Spleen (tissue), 7 donors: Measurements from ENCODE around the gene CROCC2.

Source experiments
- POLR2A ChIP-seq, 3 donors: fragments of 450-650 bp; IDR thresholded peaks; one replicate each; pipeline ENCODE4 v1.5.1; 2017; ENCODE audit warnings: antibody characterized with exemption in 3 of 3, mild to moderate bottlenecking in 1 of 3
- POLR2AphosphoS5 ChIP-seq, 3 donors: sonication (generic); formaldehyde crosslinking; IDR thresholded peaks; one replicate each; pipeline ENCODE4 v1.5.1; 2017; ENCODE audit warnings: antibody characterized with exemption in 3 of 3
- TF ChIP-seq, protein P1 (sequence below), 11 experiments: fragments of 200-600 bp in 7 of 11; fragments of 450-650 bp in 4 of 11; sonication (generic) in 4 of 11; IDR thresholded peaks in 8 of 11; conservative IDR thresholded peaks in 3 of 11; 1 replicate in 7 of 11; 2 replicates in 4 of 11; pipeline versions ENCODE4 v1.4.0 to v1.8.0; 2016 to 2021; ENCODE audit warnings: antibody characterized with exemption in 11 of 11, inconsistent platforms in 4 of 11, mild to moderate bottlenecking in 1 of 11
- donor health status: DM: no; HTN: no; CAD: no; lungs with moderate emphysema.
- donor health status: DM: no; HTN: no; CAD: no.
- donor health status: DM: no; HTN: no; CAD: no.

DNA sequence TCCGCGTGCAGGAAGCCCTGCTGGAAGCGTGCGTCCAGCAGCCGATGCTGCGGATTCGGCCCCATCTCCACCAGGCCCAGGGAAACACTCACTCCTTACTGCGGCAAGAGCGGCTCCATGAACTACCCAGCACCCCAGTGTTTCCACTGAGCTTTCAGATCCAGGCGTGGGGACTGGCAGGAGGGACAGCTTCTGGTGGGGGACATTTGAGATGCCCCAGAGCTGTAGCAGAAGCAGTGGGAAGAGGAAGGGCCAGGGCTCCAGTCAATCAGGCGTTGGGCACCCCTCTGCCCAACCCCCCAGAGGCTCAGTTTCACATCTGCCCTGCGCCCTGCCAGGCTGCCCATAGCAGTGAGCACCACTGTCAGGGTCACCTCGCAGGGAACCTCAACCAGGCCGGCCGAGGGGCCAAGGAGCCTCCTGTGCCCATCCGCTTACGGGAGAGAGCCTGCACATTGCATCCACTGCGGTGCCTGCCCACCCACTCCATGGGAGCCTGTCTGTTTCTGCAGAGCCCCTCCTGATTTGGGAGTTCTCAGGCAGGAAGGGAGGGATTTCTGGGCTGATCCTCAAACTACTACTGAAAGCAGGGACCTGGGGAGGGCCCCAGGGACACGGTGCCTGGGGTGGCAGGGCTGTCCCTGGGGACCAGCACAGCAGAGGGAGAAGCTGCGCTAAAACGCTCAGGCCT is 32.9 kb upstream of the CROCC2 start:
- TF ChIP-seq, protein P1, sequence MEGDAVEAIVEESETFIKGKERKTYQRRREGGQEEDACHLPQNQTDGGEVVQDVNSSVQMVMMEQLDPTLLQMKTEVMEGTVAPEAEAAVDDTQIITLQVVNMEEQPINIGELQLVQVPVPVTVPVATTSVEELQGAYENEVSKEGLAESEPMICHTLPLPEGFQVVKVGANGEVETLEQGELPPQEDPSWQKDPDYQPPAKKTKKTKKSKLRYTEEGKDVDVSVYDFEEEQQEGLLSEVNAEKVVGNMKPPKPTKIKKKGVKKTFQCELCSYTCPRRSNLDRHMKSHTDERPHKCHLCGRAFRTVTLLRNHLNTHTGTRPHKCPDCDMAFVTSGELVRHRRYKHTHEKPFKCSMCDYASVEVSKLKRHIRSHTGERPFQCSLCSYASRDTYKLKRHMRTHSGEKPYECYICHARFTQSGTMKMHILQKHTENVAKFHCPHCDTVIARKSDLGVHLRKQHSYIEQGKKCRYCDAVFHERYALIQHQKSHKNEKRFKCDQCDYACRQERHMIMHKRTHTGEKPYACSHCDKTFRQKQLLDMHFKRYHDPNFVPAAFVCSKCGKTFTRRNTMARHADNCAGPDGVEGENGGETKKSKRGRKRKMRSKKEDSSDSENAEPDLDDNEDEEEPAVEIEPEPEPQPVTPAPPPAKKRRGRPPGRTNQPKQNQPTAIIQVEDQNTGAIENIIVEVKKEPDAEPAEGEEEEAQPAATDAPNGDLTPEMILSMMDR (IDR thresholded peaks at IDR 0.05 in 8 of 11, conservative IDR thresholded peaks at IDR 0.05 in 3 of 11): no peak
- TF ChIP-seq POLR2A (IDR thresholded peaks at IDR 0.05) (no peak), POLR2AphosphoS5 (IDR thresholded peaks at IDR 0.05) (no peak)
